OCI-LY3 (cell line): ENCODE measurements around the gene UCN3.

Experiments
- H2AFZ ChIP-seq: fragments of 200-600, 300-600 bp; shearing (Covaris generic); 2 replicates; pipeline ENCODE4 v1.6.0; 2014; ENCODE audit warnings: antibody characterized with exemption, low read depth, low read length
- H3K27ac ChIP-seq: fragments of 200-600, 300-600 bp; sonication (generic); 2 replicates; pipeline ENCODE4 v1.5.1; 2014; ENCODE audit warnings: mild to moderate bottlenecking, low read length, moderate library complexity, mixed read lengths
- H3K27me3 ChIP-seq: fragments of 200-600, 300-600 bp; sonication (generic); 2 replicates; pipeline ENCODE4 v1.6.1; 2014; ENCODE audit warnings: low read depth, low read length, mixed read lengths
- H3K36me3 ChIP-seq: fragments of 200-600, 300-600 bp; sonication (generic); replicated peaks from 2 replicates; pipeline ENCODE3; 2014; ENCODE audit warnings: low read depth, low read length, mixed read lengths
- H3K4me1 ChIP-seq: fragments of 300-600, 200-600 bp; sonication (generic); 2 replicates; pipeline ENCODE4 v1.6.1; 2014; ENCODE audit warnings: low read length, mixed read lengths
- H3K4me2 ChIP-seq: fragments of 200-600, 300-600 bp; sonication (generic); 2 replicates; pipeline ENCODE4 v1.6.1; 2014; ENCODE audit warnings: low read length, mixed read lengths
- H3K4me3 ChIP-seq: fragments of 300-600, 200-600 bp; sonication (generic); 2 replicates; pipeline ENCODE4 v1.5.1; 2014; ENCODE audit warnings: antibody characterized with exemption, mild to moderate bottlenecking, low read length, moderate library complexity
- H3K79me2 ChIP-seq: fragments of 300-600, 200-600 bp; shearing (Covaris generic); 2 replicates; pipeline ENCODE4 v1.6.1; 2014; ENCODE audit warnings: mild to moderate bottlenecking, low read length, mixed read lengths
- H3K9ac ChIP-seq: fragments of 300-600, 200-600 bp; shearing (Covaris generic); 2 replicates; pipeline ENCODE4 v1.6.0; 2014; ENCODE audit warnings: mild to moderate bottlenecking, low read length, moderate library complexity
- H3K9me3 ChIP-seq: fragments of 200-600, 300-600 bp; shearing (Covaris generic); 2 replicates; pipeline ENCODE4 v1.6.1; 2014; ENCODE audit warnings: low read length, mixed read lengths; ENCODE audit not compliant: insufficient read depth
- H4K20me1 ChIP-seq: fragments of 200-600, 300-600 bp; sonication (generic); 2 replicates; pipeline ENCODE4 v1.6.1; 2016; ENCODE audit warnings: low read length, mixed read lengths; ENCODE audit not compliant: insufficient read depth
- CTCF ChIP-seq: fragments of 200-600, 300-600 bp; sonication (generic); IDR thresholded peaks from 2 replicates; pipeline ENCODE4 v1.5.1; 2014; ENCODE audit warnings: antibody characterized with exemption, low read length, low read depth
- EZH2phosphoT487 ChIP-seq: fragments of 200-600 bp; shearing (Covaris generic); IDR thresholded peaks from 2 replicates; pipeline ENCODE4 v1.6.1; 2018; ENCODE audit warnings: antibody characterized with exemption, mixed run types, low read depth

Gene UCN3

GRCh38 chr10:5321273-5321672 is 43.5 kb upstream of the UCN3 start:
- Histone ChIP-seq H4K20me1 (no peaks in the 10 kb centered on the region), H2AFZ (no peak overlapping the region)

GRCh38 chr10:5323446-5323845 is 41.3 kb upstream of the UCN3 start:
- Histone ChIP-seq H3K4me1 (no peaks in the 10 kb centered on the region), H3K9me3 (no peaks in the 10 kb centered on the region), H3K27me3 (0 out of 2 replicates have a peak, but pooled peaks cover 3% of the 10 kb centered on the region), H2AFZ (no peak overlapping the region), H3K4me2 (no peak overlapping the region), H3K9ac (no peak overlapping the region), H3K27ac (no peak overlapping the region), H3K79me2 (no peaks in the 10 kb centered on the region), H3K36me3 (no peaks in the 10 kb centered on the region), H3K4me3 (no peak overlapping the region), H4K20me1 (no peaks in the 10 kb centered on the region)
- TF ChIP-seq CTCF (no peak), EZH2phosphoT487 (no peak)

More at GRCh38 chr10:5321273-5321672, 43.5 kb upstream of the UCN3 start:
- H3K9me3 ChIP-seq = no peaks in the 10 kb centered on the region
- H3K27me3 ChIP-seq = 0 out of 2 replicates have a peak, but pooled peaks cover 3% of the 10 kb centered on the region
- no peaks in the 10 kb centered on the region for H3K4me1 ChIP-seq
- no peaks in the 10 kb centered on the region for H3K36me3 ChIP-seq
- H3K9ac ChIP-seq = no peak overlapping the region
- no peak overlapping the region for H3K4me2 ChIP-seq
- no peak for TF ChIP-seq CTCF
- TF ChIP-seq EZH2phosphoT487 = no peak
- H3K79me2 ChIP-seq = no peaks in the 10 kb centered on the region
- H3K4me3 ChIP-seq = no peak overlapping the region
- no peak overlapping the region for H3K27ac ChIP-seq

- H2AFZ ChIP-seq = no peak overlapping the region
Measured at GRCh38 chr10:5325076-5325475, 39.7 kb upstream of the UCN3 start.

GRCh38 chr10:5334196-5334880 is 30.4 kb upstream of the UCN3 start:
- Histone ChIP-seq H3K79me2 (no peaks in the 10 kb centered on the region), H3K4me1 (peaks cover 7% of the 10 kb centered on the region), H3K9ac (no peak overlapping the region), H3K27me3 (peaks cover 8% of the 10 kb centered on the region), H2AFZ (no peak overlapping the region), H4K20me1 (no peaks in the 10 kb centered on the region), H3K27ac (no peak overlapping the region), H3K4me3 (no peak overlapping the region), H3K4me2 (0 out of 2 replicates have a peak overlapping the region, but pooled peaks have one; percentile 3), H3K36me3 (no peaks in the 10 kb centered on the region), H3K9me3 (no peaks in the 10 kb centered on the region)
- TF ChIP-seq CTCF = no peak
- no peak for TF ChIP-seq EZH2phosphoT487

More at GRCh38 chr10:5325076-5325475, 39.7 kb upstream of the UCN3 start:
- Histone ChIP-seq H3K27ac (no peak overlapping the region), H3K9me3 (no peaks in the 10 kb centered on the region), H3K27me3 (0 out of 2 replicates have a peak, but pooled peaks cover 3% of the 10 kb centered on the region), H3K4me2 (no peak overlapping the region), H4K20me1 (no peaks in the 10 kb centered on the region), H3K4me3 (no peak overlapping the region), H3K4me1 (no peaks in the 10 kb centered on the region), H3K36me3 (no peaks in the 10 kb centered on the region), H3K9ac (no peak overlapping the region), H3K79me2 (no peaks in the 10 kb centered on the region)
- TF ChIP-seq CTCF (no peak), EZH2phosphoT487 (no peak)
